Immature natural killer cell (primary cell): ENCODE measurements around the gene PITPNM3. TPM values are rescaled to one million over a fixed set of nuclear protein-coding genes. Genes with fewer than 3 reads are reported as not detected.

Experiments used
- DNase-seq, 3 donors: peaks; one replicate each; pipeline ENCODE4 v3.0.0; 2022; ENCODE audit warnings: mixed read lengths in 1 of 3
- H3K27ac Mint-ChIP-seq, 6 donors: one replicate each; pipeline ENCODE4 v1.8.0; 2020; ENCODE audit warnings: mixed read lengths in 6 of 6, mild to moderate bottlenecking in 5 of 6, inconsistent platforms in 4 of 6, moderate library complexity in 3 of 6
- H3K27me3 Mint-ChIP-seq, 3 donors: one replicate each; pipeline ENCODE4 v1.8.0; 2020 to 2021; ENCODE audit warnings: low read depth in 3 of 3, mild to moderate bottlenecking in 3 of 3, mixed read lengths in 3 of 3, moderate library complexity in 3 of 3, inconsistent platforms in 1 of 3
- H3K36me3 Mint-ChIP-seq, 3 donors: one replicate each; pipeline ENCODE4 v1.8.0; 2020; ENCODE audit warnings: mixed read lengths in 3 of 3, inconsistent platforms in 2 of 3, mild to moderate bottlenecking in 2 of 3
- H3K4me1 Mint-ChIP-seq, 2 donors: one replicate each; pipeline ENCODE4 v1.8.0; 2020; ENCODE audit warnings: inconsistent platforms in 2 of 2, mild to moderate bottlenecking in 2 of 2, mixed read lengths in 2 of 2, moderate library complexity in 1 of 2
- H3K4me3 Mint-ChIP-seq, 5 donors: one replicate each; pipeline ENCODE4 v1.8.0; 2020; ENCODE audit warnings: mild to moderate bottlenecking in 5 of 5, mixed read lengths in 5 of 5, inconsistent platforms in 3 of 5, moderate library complexity in 3 of 5
- H3K9me3 Mint-ChIP-seq, 6 donors: one replicate each; pipeline ENCODE4 v1.8.0; 2020; ENCODE audit warnings: mild to moderate bottlenecking in 6 of 6, mixed read lengths in 6 of 6, inconsistent platforms in 4 of 6, moderate library complexity in 3 of 6
- polyA plus RNA-seq, 3 donors: library from polyadenylated mRNA; unstranded; fragments of 300-500 nt; fragmentation: Illumina TruSeq; gene quantifications; one replicate each; pipeline ENCODE4 v1.2.3, GENCODE V29; 2021

PITPNM3 gene
- polyA plus RNA-seq, 3 donors from 2014 or later: 0.02 TPM; not detected in 2

- Mint-ChIP-seq H3K9me3 (no peaks in the 10 kb centered on the region), H3K36me3 (no peaks in the 10 kb centered on the region), H3K4me1 (peaks cover 14 to 18% of the 10 kb centered on the region in 2 donors), H3K27me3 (peaks cover 0 to 6% (median 2%) of the 10 kb centered on the region in 3 donors), H3K27ac (no peak overlapping the region), H3K4me3 (no peak overlapping the region)
- no peak for DNase-seq
Measured at GRCh38 chr17:6570731-6571451, 14.5 kb upstream of the PITPNM3 start.

DNA sequence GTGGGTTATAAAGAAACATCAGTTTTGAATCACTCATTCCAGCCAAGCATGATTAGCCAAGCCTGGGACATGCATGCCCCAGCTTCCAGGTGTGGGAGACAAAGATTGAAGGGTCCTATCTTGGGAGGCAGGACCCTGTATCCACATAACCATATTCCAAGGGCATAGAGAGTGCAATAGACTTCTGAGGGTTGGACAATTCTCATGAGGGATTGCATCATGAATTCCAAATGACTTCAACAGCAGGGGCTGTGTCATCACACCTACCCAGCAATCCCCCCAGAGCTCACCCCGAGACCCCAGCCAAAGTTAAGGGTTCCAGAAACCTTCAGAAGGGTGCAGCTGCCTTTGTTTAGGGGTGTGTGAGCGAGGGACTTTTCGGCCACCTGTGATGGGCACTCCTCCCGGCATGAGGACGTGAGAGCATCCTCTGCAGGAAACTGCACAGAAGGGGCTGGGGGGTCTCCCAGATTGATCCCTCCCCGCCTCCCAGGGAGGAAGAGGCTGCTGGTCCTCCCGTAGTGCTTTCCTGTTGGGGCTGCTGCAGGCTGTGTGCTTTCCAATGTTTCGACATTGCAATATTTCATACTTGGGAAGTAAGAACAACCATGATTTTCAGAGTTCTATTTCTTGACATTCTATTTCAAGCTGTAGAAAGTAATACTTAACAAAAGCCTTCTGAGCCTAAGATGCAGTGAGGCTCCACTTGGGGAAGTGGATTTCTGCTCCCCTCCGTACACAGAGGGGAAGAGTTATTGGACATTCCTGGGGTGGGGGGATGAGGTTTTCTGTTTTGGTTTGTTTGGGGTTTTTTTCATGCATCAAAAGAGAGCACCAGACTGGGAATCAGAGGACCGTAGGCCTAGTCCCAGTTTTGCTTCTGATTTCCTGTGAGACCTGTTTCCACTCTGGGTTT is 13.3 kb upstream of the PITPNM3 start:
- H3K4me3 Mint-ChIP-seq: no peak overlapping the region
- no peaks in the 10 kb centered on the region for H3K9me3 Mint-ChIP-seq
- H3K27ac Mint-ChIP-seq: no peak overlapping the region
- no peaks in the 10 kb centered on the region for H3K36me3 Mint-ChIP-seq
- DNase-seq: no peak
- peaks cover 3 to 6% of the 10 kb centered on the region in 2 donors for H3K4me1 Mint-ChIP-seq
- H3K27me3 Mint-ChIP-seq: peaks cover 0 to 6% (median 2%) of the 10 kb centered on the region in 3 donors

GRCh38 chr17:6568184-6568758 is 11.9 kb upstream of the PITPNM3 start:
- H3K36me3 Mint-ChIP-seq: no peaks in the 10 kb centered on the region
- H3K4me1 Mint-ChIP-seq: peaks cover 3 to 6% of the 10 kb centered on the region in 2 donors
- H3K27me3 Mint-ChIP-seq: peaks cover 0 to 6% (median 2%) of the 10 kb centered on the region in 3 donors
- no peak overlapping the region for H3K4me3 Mint-ChIP-seq
- no peaks in the 10 kb centered on the region for H3K9me3 Mint-ChIP-seq
- no peak overlapping the region for H3K27ac Mint-ChIP-seq
- no peak for DNase-seq

DNA sequence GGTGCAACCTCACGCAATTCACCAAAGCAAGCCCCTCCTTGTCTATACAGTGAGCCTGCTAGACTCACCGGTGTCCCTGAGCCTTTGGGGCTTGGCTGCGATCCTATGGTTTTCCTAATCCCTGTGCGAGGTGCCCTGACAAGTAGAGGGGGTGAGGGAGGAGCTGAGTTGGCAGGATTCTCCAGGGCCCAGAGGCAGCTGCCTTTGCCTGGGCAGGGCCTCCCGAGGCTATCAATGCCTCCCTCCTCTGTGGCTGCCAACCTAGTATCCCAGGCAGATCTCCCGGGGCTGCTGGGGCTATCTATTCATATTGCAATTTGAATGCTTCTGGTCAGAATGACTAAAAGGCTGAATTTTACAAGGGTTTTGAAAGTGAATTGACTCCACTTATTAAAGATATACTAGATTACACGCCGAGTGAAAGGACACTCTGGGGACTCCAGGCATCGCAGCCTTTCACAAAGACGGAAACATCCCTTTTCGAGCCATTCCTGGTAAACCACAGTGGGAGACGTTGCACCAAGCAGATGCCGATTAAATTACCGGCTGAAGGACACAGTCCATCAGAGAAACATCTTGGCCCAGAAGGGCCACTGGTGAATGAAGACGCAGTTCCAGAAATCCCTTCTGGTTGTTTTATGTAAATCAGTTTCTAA is 11.3 kb upstream of the PITPNM3 start:
- Mint-ChIP-seq H3K27ac (no peak overlapping the region), H3K27me3 (peaks cover 0 to 7% (median 2%) of the 10 kb centered on the region in 3 donors), H3K36me3 (no peaks in the 10 kb centered on the region), H3K9me3 (no peaks in the 10 kb centered on the region), H3K4me3 (no peak overlapping the region), H3K4me1 (peaks cover 3 to 6% of the 10 kb centered on the region in 2 donors)
- no peak for DNase-seq

- Mint-ChIP-seq H3K27ac (no peak overlapping the region), H3K4me1 (peaks cover 0 to 2% of the 10 kb centered on the region in 2 donors), H3K9me3 (no peaks in the 10 kb centered on the region), H3K27me3 (peaks cover 7 to 13% (median 8%) of the 10 kb centered on the region in 3 donors), H3K36me3 (no peaks in the 10 kb centered on the region), H3K4me3 (no peak overlapping the region)
- DNase-seq: no peak
Measured at GRCh38 chr17:6561446-6561845, 5.1 kb upstream of the PITPNM3 start.

GRCh38 chr17:6560496-6560895 is 4.1 kb upstream of the PITPNM3 start:
- Mint-ChIP-seq H3K4me3 (no peak overlapping the region), H3K27me3 (peaks cover 7 to 10% (median 8%) of the 10 kb centered on the region in 3 donors)
- DNase-seq: no peak

DNA sequence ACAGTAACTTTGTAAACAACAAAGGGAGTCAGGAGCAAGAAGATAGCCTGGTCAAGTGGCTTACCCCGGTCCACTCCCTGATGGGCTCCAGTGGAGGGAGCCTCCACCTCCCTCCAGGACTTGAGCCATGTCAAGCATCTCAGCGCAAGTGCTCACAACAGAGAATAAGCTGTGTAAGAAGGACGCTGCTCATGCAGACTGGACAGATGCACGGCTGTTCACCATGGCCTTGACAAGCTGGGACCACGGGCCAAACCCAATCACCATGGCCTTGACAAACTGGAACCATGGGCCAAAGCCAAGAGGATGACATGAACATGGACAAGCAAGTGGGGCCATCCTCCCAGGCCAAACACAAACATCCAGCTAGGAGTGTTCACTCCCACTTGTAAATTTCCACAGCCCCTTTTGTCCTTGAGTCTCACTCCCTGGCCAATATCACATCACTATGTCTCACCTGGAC is 3.4 kb upstream of the PITPNM3 start:
- Mint-ChIP-seq H3K4me3 (no peak overlapping the region), H3K9me3 (no peaks in the 10 kb centered on the region), H3K36me3 (no peaks in the 10 kb centered on the region), H3K27me3 (peaks cover 7 to 13% (median 11%) of the 10 kb centered on the region in 3 donors), H3K27ac (no peak overlapping the region), H3K4me1 (peaks cover 3 to 5% of the 10 kb centered on the region in 2 donors)
- no peak for DNase-seq

More at GRCh38 chr17:6560496-6560895, 4.1 kb upstream of the PITPNM3 start:
- H3K36me3 Mint-ChIP-seq: no peaks in the 10 kb centered on the region
- H3K27ac Mint-ChIP-seq: no peak overlapping the region
- H3K4me1 Mint-ChIP-seq: peaks cover 0 to 2% of the 10 kb centered on the region in 2 donors
- H3K9me3 Mint-ChIP-seq: no peaks in the 10 kb centered on the region

DNA sequence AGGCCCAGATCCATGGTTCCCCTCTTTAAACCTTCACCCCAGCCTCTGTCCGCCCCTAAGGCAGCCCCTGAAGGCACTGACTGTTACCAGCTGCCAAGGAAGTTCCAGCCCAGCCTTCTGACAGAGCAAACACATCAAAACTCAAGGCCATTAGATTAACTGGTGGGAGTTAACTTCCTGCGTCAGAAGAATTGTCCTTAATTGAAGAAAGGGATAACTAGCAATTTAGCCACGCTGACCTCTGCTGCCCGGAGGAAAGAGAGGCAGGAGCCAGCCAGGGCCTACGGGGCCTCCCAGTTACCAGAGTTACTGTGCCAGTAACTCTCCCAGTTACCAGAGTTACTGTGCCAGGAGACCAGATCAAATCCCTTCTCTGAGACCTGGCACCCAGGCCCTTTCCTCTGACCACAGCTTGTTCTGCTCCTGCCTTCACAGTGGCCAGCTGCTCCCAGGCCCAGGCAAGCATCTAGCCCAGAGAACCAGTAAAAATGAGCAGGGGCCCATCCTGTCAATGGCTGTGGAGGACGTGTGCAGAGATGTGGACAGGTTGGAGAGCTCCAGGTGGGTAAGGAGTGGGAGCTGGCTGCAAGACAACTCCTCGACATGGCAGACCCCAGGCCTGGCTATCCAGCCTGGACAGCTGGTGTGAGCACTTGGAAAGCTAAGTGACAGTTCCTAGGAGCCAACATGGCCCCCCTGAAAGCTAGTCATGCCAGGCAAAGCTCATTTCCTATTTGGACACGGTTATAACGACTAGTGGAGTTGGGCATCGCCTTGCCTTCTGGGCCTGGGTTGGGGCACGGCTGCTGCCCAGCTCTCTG is 2.8 kb upstream of the PITPNM3 start:
- no peak for DNase-seq
- Mint-ChIP-seq H3K4me3 (no peak overlapping the region), H3K27me3 (peaks cover 7 to 15% (median 12%) of the 10 kb centered on the region in 3 donors), H3K27ac (no peak overlapping the region), H3K4me1 (peaks cover 7 to 8% of the 10 kb centered on the region in 2 donors), H3K9me3 (no peaks in the 10 kb centered on the region), H3K36me3 (no peaks in the 10 kb centered on the region)

- Mint-ChIP-seq H3K4me1 (peaks cover 7 to 8% of the 10 kb centered on the region in 2 donors), H3K27ac (no peak overlapping the region), H3K4me3 (no peak overlapping the region), H3K9me3 (no peaks in the 10 kb centered on the region), H3K36me3 (no peaks in the 10 kb centered on the region), H3K27me3 (peaks cover 12 to 15% (median 12%) of the 10 kb centered on the region in 3 donors)
- no peak for DNase-seq
Measured at GRCh38 chr17:6558276-6558675, 1.9 kb upstream of the PITPNM3 start.

DNA sequence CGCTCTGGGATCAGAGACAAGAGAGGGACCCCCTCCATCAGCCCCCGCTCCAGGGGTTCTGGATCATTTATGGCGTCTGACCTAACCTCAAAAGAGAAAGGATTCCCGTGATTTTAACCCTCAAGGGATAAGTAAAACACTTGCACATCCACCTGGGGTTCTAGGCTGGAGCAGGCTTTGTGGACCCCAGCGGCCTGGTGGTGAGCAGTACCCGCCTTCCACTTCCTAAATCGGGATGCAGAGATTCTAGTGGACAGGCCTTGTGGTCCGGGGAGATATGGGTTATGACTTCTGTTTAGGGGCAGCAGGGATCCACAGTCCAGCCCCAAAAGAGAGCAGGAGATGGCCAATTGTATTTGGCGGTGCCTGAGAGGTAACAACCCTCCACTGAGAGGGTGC is 684 bp upstream of the PITPNM3 start:
- H3K27me3 Mint-ChIP-seq: peaks cover 12% of the 10 kb centered on the region in 3 donors
- DNase-seq: no peak
- H3K4me3 Mint-ChIP-seq: peak overlapping the region in 4 of 5 donors; percentile 1 to 30 (median 24)
- H3K4me1 Mint-ChIP-seq: peaks cover 7 to 8% of the 10 kb centered on the region in 2 donors
- no peaks in the 10 kb centered on the region for H3K9me3 Mint-ChIP-seq
- no peaks in the 10 kb centered on the region for H3K36me3 Mint-ChIP-seq
- H3K27ac Mint-ChIP-seq: no peak overlapping the region

GRCh38 chr17:6555331-6556120 is 829 bp downstream of the PITPNM3 start:
- Mint-ChIP-seq H3K36me3 (no peaks in the 10 kb centered on the region), H3K9me3 (no peaks in the 10 kb centered on the region), H3K4me1 (peaks cover 7 to 8% of the 10 kb centered on the region in 2 donors), H3K4me3 (peak overlapping the region in 2 of 5 donors; percentile 48 to 53), H3K27ac (no peak overlapping the region), H3K27me3 (peaks cover 12 to 15% (median 12%) of the 10 kb centered on the region in 3 donors)
- no peak for DNase-seq

DNA sequence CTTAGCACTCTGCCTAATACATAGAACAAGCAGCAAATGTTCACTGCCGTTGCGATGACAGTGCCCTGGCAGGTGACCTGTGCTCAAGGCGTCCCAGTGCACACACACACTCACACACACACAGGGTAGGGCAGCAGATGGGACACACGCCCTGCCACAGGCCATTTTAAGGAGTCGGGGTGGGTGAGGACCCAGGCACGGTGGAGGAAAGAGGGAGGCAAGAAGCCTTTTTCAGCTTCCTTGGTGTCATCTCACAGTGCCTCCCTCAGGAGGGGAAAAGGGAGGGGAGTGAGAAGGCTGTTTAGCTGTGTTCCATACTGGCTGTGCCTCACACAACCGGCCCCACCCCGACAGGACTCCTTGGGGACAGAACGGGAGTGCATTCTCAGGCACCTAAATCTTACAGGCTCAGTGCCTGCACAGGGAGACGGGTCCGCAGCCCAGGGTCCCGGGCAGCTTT is 1.5 kb downstream of the PITPNM3 start:
- Mint-ChIP-seq H3K4me3 (peak overlapping the region; percentile 25 to 51 (median 41)), H3K36me3 (no peaks in the 10 kb centered on the region), H3K9me3 (no peaks in the 10 kb centered on the region), H3K27ac (no peak overlapping the region), H3K27me3 (peaks cover 10 to 14% (median 12%) of the 10 kb centered on the region in 3 donors), H3K4me1 (peaks cover 7 to 8% of the 10 kb centered on the region in 2 donors)
- DNase-seq: no peak
